HepG2 (cell line): Measurements from ENCODE around the gene PRKN. TPM values are rescaled to one million over a fixed set of nuclear protein-coding genes. Genes with fewer than 3 reads are reported as not detected.

Experiments used
- GATAD2A ChIP-seq: IDR thresholded peaks from 2 replicates; pipeline ENCODE4 v1.6.1; 2016
- HIC2 ChIP-seq: sonication (generic); formaldehyde crosslinking; IDR thresholded peaks from 2 replicates; pipeline ENCODE4 v1.9.0; 2022; ENCODE audit warnings: low read depth, missing genetic modification reagents
- HOXA7 ChIP-seq: sonication (generic); formaldehyde crosslinking; IDR thresholded peaks from 2 replicates; pipeline ENCODE4 v1.8.1; 2022; ENCODE audit warnings: mild to moderate bottlenecking, missing genetic modification reagents, moderate library complexity
- MAX ChIP-seq: IDR thresholded peaks from 2 replicates; pipeline ENCODE4 v1.6.1; 2012; ENCODE audit warnings: inconsistent platforms
- NBN ChIP-seq: fragments of 450-650 bp; conservative IDR thresholded peaks from 2 replicates; pipeline ENCODE4 v1.6.1; 2017
- NFRKB ChIP-seq: fragments of 450-650 bp; IDR thresholded peaks from 2 replicates; pipeline ENCODE4 v1.6.1; 2017
- PCBP1 ChIP-seq: fragments of 200-400 bp; formaldehyde crosslinking; IDR thresholded peaks from 2 replicates; pipeline ENCODE4 v1.6.1; 2017; ENCODE audit warnings: mild to moderate bottlenecking, low read depth, low read length, borderline replicate concordance
- POGK ChIP-seq: sonication (generic); formaldehyde crosslinking; conservative IDR thresholded peaks from 2 replicates; pipeline ENCODE4 v1.8.0; 2022; ENCODE audit warnings: mild to moderate bottlenecking, moderate library complexity, missing genetic modification reagents
- POLR2G ChIP-seq: fragments of 200-400 bp; formaldehyde crosslinking; IDR thresholded peaks from 2 replicates; pipeline ENCODE4 v1.6.1; 2018; ENCODE audit warnings: mild to moderate bottlenecking, low read depth, low read length, moderate library complexity
- TFAP4 ChIP-seq: sonication (generic); IDR thresholded peaks from 2 replicates; pipeline ENCODE4 v1.6.1; 2016; ENCODE audit warnings: low read depth, borderline replicate concordance
- WIZ ChIP-seq: sonication (generic); formaldehyde crosslinking; IDR thresholded peaks from 2 replicates; pipeline ENCODE4 v1.5.1; 2020; ENCODE audit warnings: mild to moderate bottlenecking, missing genetic modification reagents
- ZHX2 ChIP-seq, 2 experiments: sonication (generic) in 1 of 2; formaldehyde crosslinking in 1 of 2; IDR thresholded peaks; 2 replicates each; pipeline versions ENCODE4 v1.6.1 to v1.9.0; 2014 to 2022; ENCODE audit warnings: antibody characterized with exemption in 1 of 2, borderline replicate concordance in 1 of 2, inconsistent platforms in 1 of 2, low read depth in 1 of 2, missing genetic modification reagents in 1 of 2
- ZNF260 ChIP-seq: sonication (generic); formaldehyde crosslinking; IDR thresholded peaks from 2 replicates; pipeline ENCODE4 v1.4.0; 2020; ENCODE audit warnings: missing genetic modification reagents, low read depth, mild to moderate bottlenecking, borderline replicate concordance
- polyA plus RNA-seq, 8 experiments: library from polyadenylated mRNA; depleted of rRNA in 3 of 8; stranded (reverse) in 7 of 8; unstranded in 1 of 8; fragments of >200 nt; fragmentation: Illumina TruSeq in 4 of 8; extraction: Trizol in 4 of 8; gene quantifications; 2 replicates each; pipeline versions ENCODE4 v1.2.1 to v1.2.3, GENCODE V29; 2011 to 2016; ENCODE audit warnings: low read depth in 4 of 8, missing spikeins in 1 of 8, mixed read lengths in 1 of 8; ENCODE audit not compliant: insufficient read depth in 1 of 8
- total RNA-seq, 5 experiments: library from RNA; depleted of rRNA; stranded (reverse); fragments of >200 nt; fragmentation: Illumina TruSeq; extraction: Trizol; gene quantifications; 2 replicates each; pipeline ENCODE4 v1.2.3, GENCODE V29; 2016; ENCODE audit warnings: low read depth in 1 of 5

PRKN gene
- total and polyA plus RNA-seq, 2 of the 13 experiments (the other 11 are each of a cell fraction or from before 2014, with no cell fraction given): 0.31 to 0.44 TPM

GRCh38 chr6:162681447-162681846 is 46.1 kb downstream of the PRKN start (continued):
- TF ChIP-seq HIC2 (CRISPR knock-in tag): no peak
- peak; percentile 85 for TF ChIP-seq TFAP4
- TF ChIP-seq NFRKB: no peak
- TF ChIP-seq ZHX2 (IDR thresholded peaks at IDR 0.05; ENCODE audit: low read depth): no peak
- no peak for TF ChIP-seq ZHX2 (CRISPR knock-in tag; IDR thresholded peaks at IDR 0.05; ENCODE audit: borderline replicate concordance)
- TF ChIP-seq NBN: no peak
- TF ChIP-seq GATAD2A: no peak
- TF ChIP-seq HOXA7: no peak
- no peak for TF ChIP-seq PCBP1
- TF ChIP-seq POGK: no peak
- TF ChIP-seq WIZ (CRISPR knock-in tag): no peak
- TF ChIP-seq POLR2G: no peak
- TF ChIP-seq MAX: no peak
- TF ChIP-seq ZNF260 (CRISPR knock-in tag): no peak
- TF ChIP-seq, all 625 proteins: peak for 21
